GM19468 (cell line): ENCODE results near the gene PHPT1.

Experiments used
- ATAC-seq: cut with Tn5 transposase; IDR thresholded peaks from one replicate; pipeline ENCODE4 v1.9.1; 2021; ENCODE audit warnings: mild to moderate bottlenecking, moderate library complexity, moderate number of reproducible peaks; ENCODE audit not compliant: unreplicated experiment; ENCODE audit errors: extremely low read depth

PHPT1 gene

GRCh38 chr9:136846376-136847087, 2.7 kb upstream of the PHPT1 start:
- ATAC-seq, result no peak

- ATAC-seq, result no peak
Observed at GRCh38 chr9:136847088-136847825, 2.0 kb upstream of the PHPT1 start.

- ATAC-seq, result no peak
Observed at GRCh38 chr9:136847826-136848392, 1.3 kb upstream of the PHPT1 start.

- ATAC-seq, result no peak
Observed at GRCh38 chr9:136848393-136849037, 694 bp upstream of the PHPT1 start.

GRCh38 chr9:136849960-136850865, 1.0 kb downstream of the PHPT1 start:
- no peak for ATAC-seq

- no peak for ATAC-seq
Observed at GRCh38 chr9:136850866-136851775, 1.9 kb downstream of the PHPT1 start.

GRCh38 chr9:136851941-136852663, 2.9 kb downstream of the PHPT1 start, which contains the start of gene MAMDC4:
Gene MAMDC4 (plus strand): TSS chr9:136852346. CDS start chr9:136852417, 71 bp downstream.
- no peak for ATAC-seq

GRCh38 chr9:136852664-136853595, 3.7 kb downstream of the PHPT1 start:
- ATAC-seq, result no peak

- no peak for ATAC-seq
Observed at GRCh38 chr9:136853596-136854112, 4.4 kb downstream of the PHPT1 start.

GRCh38 chr9:136854113-136854841, 5.1 kb downstream of the PHPT1 start:
- no peak for ATAC-seq

- ATAC-seq, result no peak
Observed at GRCh38 chr9:136854842-136855460, 5.7 kb downstream of the PHPT1 start.

GRCh38 chr9:136855461-136856078, 6.4 kb downstream of the PHPT1 start:
- ATAC-seq, result no peak

GRCh38 chr9:136856079-136856476, 6.9 kb downstream of the PHPT1 start:
- no peak for ATAC-seq

- no peak for ATAC-seq
Observed at GRCh38 chr9:136856541-136857141, 7.4 kb downstream of the PHPT1 start.

- ATAC-seq, result no peak
Observed at GRCh38 chr9:136857166-136857565, 8.0 kb downstream of the PHPT1 start.
